HG02943 (cell line): ENCODE measurements around the gene MBOAT2.

ENCODE experiments used
- ATAC-seq: cut with Tn5 transposase; IDR thresholded peaks from one replicate; pipeline ENCODE4 v1.9.1; 2021; ENCODE audit warnings: mild to moderate bottlenecking, low read depth, moderate library complexity; ENCODE audit not compliant: unreplicated experiment

MBOAT2 gene

GRCh38 chr2:8870441-8870840 lies 133.0 kb downstream of the MBOAT2 start:
- ATAC-seq: no peak

DNA sequence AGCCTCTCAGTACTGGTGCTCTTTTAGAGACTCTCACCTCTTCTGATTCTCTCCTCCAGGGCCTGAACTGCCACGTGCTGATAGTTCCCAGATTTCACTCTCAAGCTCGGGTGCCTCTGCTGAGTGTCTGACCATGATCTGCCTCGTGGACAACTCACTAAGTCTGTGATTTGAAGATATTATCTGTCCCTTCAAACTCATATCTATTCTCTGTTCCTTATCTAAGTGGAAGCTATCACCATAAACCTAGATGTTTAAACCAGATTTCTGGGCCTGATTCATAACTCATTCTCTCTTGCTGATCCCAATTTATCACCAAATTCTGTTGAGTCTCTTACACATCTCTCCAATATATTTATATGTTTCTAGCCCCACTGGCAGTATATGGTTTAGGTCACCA lies 136.1 kb downstream of the MBOAT2 start:
- no peak for ATAC-seq

DNA sequence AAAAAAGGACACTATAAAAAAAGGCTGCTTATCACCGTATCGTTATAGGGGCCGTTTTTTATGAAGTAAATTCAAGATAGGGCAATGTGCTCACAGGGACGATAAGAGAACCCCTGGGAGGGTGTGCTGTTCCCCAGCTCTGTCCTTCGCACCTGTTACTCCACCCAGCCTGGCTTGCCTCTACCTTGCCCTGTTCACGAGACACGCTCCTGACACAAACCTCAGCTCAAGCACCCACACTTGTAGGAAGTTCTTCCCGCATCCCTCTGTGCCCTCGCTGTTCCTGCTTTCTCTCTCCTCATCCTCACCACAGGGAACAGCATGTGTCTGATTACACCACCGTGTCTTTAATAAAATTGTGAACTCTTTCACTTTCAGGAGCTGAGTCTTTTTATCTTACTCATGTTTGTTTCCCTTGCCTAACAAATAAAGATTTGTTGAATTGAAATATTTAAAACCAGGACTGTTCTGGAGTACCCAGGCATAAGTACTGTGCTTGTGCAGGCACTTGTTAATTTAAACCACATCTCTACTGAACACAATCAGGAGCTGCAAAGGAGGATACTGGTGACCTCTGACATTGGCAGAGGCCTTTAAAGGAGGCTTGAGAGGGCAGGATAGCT lies 140.0 kb downstream of the MBOAT2 start:
- ATAC-seq: no peak

DNA sequence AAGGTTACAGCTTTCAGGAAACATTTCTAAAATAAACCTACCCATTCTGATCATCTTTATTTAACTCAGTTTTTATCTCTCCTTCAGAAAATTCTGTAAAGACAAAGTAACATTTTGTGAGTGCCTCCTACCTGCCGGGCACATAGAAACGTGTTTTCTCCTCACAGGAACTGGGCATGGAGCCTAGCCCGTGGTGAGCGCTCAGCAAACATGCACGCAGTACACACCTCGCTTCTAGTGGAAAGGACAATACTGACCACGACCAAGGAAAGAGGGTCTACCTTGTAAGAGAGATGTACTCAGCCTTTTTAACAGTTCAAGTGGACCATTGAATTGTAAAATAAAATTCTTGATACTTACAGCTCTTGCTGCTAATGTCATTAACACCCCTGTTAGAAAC lies 141.3 kb downstream of the MBOAT2 start:
- ATAC-seq: no peak

DNA sequence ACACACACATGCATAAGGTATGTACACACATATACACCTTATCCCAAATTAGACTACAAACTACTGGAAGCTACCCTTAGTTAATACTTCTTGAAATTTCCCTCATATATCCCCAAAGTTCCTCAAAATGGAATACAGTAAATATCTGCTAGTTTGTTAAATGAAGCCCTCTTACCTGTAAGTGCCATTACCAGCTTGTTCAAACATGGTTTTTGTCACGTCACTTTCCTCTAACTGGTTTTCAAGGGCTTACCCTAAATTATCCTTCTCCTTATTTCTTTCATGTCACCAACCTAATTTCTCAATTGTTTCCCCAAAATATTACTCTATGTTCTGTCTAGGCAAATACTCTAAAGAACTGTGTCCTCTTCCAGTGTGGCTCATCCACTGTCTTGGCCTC lies 141.7 kb downstream of the MBOAT2 start:
- ATAC-seq: no peak

DNA sequence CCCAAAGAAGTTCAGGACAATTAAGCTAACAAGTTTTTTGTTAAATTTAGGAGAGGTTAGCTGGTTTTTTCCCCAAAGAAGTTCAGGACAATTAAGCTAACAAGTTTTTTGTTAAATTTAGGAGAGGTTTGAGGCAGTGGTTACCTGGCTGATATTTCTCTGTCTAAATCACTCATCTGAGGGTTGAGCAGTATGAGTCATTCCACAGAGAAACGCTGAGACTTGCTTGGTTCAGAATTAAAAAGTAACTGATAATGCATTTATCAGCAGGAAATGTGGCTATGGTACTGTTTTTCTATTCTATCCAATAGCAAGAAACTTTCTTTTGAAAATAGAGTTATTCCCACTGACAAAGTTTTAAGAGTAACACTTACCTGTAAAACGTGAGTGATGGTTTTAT lies 143.2 kb downstream of the MBOAT2 start:
- no peak for ATAC-seq

DNA sequence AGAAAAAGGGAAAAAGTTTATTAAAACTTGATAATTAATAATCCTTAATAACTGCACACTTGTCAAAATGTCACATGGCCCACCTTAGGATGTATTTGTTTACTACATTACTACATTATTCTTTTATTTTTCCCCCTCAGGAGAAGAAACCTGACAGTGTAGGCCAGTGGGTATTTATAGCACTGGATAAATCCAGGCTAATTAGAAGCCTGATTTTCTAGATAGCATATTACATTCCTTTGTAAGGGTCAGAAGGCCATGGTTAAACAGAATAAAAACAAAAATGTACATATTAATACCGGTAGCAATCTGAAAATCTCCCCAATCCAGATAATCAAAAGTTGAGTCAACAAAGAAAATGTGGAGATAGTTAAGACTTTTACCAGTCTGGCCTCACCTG lies 144.6 kb downstream of the MBOAT2 start:
- no peak for ATAC-seq

GRCh38 chr2:8858264-8858663 lies 145.2 kb downstream of the MBOAT2 start:
- ATAC-seq: no peak

- no peak for ATAC-seq
Measured at GRCh38 chr2:8857709-8858108, 145.8 kb downstream of the MBOAT2 start.

DNA sequence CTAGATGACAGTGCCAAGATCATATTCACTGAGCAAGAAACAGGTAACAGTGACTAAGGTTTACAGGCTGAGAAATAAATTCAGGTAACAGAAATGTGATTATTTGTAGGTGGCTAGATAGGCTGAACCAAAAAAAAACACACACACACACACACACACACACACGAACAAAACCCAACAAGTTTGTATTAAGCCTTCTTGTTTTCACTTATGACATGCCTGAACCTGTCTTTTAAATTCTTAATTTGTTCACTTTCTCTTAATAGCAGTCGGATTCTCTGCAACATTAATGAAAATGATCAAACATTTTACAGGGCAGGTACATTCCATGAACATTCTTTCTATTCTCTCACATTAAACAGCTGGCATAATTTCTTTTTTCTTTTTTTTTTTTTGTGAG lies 147.3 kb downstream of the MBOAT2 start:
- no peak for ATAC-seq

DNA sequence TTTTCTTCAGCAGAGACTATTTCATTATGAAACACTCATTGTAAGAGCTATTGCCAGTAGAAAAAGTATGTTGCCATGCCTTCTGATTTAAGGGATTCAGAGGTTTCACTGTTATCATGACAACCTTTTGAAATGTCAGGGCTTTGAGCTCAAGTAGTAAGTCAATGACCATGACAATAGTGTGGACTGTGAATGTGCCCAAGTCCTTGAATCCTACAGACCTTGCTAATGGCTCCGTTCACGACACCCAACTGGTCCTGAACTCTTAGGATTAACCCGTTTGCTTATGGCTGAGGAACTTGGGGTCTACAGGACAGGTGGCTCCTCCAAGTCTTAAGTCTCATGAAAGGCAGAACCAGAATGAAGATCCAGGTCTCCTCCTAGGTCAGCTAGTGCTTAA lies 148.5 kb downstream of the MBOAT2 start:
- no peak for ATAC-seq

DNA sequence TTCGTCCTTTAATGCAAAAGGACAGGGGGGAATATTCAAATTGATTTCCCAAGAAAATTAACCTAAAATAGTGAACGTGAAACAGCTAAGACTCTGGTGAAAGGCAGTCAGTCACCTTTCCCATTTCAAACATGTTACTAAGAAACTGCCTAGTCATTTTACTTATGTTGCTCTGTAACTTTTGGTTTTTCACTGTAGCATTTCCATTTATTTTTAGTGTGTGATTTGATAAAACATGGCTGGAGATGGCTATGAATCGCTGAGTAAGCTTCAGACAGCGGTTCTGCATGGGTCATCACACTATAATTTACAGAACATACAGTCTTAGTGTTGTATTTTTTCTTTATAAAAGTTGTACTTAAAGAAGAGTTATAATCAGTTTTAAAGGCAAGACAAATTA lies 150.1 kb downstream of the MBOAT2 start:
- ATAC-seq: no peak

- no peak for ATAC-seq
Measured at GRCh38 chr2:8851811-8852560, 151.5 kb downstream of the MBOAT2 start.

GRCh38 chr2:8850845-8851487 lies 152.5 kb downstream of the MBOAT2 start:
- ATAC-seq: no peak

- ATAC-seq: no peak
Measured at GRCh38 chr2:8849327-8849726, 154.2 kb downstream of the MBOAT2 start.

- ATAC-seq: no peak
Measured at GRCh38 chr2:8848328-8849100, 155.0 kb downstream of the MBOAT2 start.

DNA sequence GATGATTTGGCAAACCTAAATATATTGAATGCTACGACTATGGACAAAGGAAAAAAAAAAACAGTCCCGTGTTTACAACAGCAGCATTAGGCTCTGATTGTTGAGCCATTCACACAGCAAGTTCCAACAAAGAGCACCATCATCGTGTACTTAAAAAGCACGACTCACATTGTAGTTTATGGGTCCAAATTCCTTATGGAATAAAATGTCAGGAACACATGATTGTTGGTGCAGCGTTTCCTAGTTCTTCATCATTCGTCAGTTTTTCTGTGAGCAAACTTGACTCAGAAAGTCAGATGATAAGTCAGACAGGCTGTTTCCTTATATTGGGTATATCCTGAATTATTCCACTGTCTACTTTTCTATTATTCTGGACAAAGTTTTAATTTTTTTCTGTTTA lies 156.1 kb downstream of the MBOAT2 start:
- no peak for ATAC-seq

GRCh38 chr2:8841932-8842331 lies 161.6 kb downstream of the MBOAT2 start:
- no peak for ATAC-seq

DNA sequence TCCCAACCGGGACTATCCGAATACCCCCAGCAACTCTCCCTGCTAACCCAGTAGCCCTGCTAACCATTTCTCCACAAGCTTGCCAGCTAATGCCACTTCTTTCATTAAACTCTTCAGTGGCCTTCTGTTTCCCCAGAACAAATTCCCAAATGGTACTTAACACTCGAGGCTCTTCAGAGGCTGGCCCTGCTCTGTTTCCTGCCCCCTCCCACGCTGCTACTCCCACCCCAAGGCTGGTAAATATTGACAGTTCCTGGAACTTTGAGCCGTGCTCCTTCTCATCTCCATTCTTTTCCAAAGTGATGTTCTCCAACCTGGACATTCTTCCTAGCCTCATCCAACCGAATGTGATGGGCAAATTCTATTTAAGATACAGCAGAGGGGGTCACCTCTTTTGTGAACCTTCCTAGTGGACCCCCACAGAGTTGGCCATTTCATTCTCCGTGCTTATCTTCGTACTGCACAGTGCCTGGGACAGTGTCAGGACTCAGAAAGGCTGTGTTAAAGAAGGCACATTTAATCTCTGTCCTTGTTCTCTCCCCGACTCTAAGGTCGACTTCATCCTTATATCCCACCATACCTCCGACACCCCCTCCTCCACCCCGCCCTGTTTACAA lies 162.9 kb downstream of the MBOAT2 start:
- no peak for ATAC-seq

DNA sequence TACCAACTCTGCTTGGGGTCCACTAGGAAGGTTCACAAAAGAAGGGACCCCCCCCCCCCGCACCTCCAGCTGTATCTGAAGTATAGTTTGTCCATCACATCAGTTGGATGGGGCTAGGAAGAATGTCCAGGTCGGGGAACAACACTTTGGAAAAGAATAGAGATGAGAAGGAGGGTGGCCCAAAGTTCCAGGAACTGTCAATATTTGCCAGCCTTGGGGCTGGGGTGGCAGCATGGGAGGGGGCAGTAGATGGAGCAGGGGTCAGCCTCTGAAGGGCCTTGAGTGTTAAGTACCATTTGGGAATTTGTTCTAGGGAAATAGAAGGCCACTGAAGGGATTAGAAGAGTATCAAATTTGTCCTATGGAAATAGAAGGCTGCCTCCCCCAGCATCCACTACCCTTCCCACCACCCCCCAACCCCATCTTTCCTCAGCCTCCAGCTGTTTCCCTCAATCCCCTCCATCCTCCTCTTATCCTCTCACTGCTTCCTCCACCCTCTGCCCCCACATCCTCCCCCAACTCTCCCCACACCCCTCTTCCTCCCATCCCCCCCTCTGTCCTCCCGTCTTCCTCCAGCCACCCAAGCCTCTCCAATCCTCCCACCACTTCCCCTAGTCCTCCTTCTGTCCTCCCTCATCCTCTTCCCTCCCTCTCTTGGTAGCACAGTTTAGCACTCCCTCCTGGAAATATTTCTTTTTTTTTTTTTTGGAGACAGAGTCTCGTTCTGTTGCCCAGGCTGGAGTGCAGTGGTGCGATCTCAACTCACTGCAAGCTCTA lies 164.1 kb downstream of the MBOAT2 start:
- ATAC-seq: no peak
